Mesothelial cell of epicardium (in vitro differentiated cells): ENCODE data around the gene AGMO. TPM values are rescaled to one million over a fixed set of nuclear protein-coding genes. Genes with fewer than 3 reads are reported as not detected.

Experiments
- DNase-seq, 2 experiments: peaks; one replicate each; pipeline ENCODE4 v3.0.0; 2021; ENCODE audit warnings: low spot score in 2 of 2; ENCODE audit not compliant: unreplicated experiment in 2 of 2
- H3K27ac Mint-ChIP-seq: 2 replicates; pipeline ENCODE4 v1.8.0; 2021; ENCODE audit warnings: mixed read lengths
- H3K27me3 Mint-ChIP-seq: 2 replicates; pipeline ENCODE4 v1.8.0; 2021; ENCODE audit warnings: low read depth, mixed read lengths
- H3K36me3 Mint-ChIP-seq: 2 replicates; pipeline ENCODE4 v1.8.0; 2021; ENCODE audit warnings: mixed read lengths
- H3K4me1 Mint-ChIP-seq: 2 replicates; pipeline ENCODE4 v1.8.0; 2021; ENCODE audit warnings: mixed read lengths
- H3K4me3 Mint-ChIP-seq: 2 replicates; pipeline ENCODE4 v1.8.0; 2021; ENCODE audit warnings: mild to moderate bottlenecking, moderate library complexity, mixed read lengths
- H3K9me3 Mint-ChIP-seq: 2 replicates; pipeline ENCODE4 v1.8.0; 2021; ENCODE audit warnings: mixed read lengths
- total RNA-seq: library from RNA; stranded (reverse); gene quantifications from 3 replicates; pipeline ENCODE4 v1.2.1, GENCODE V29; 2021
- TF ChIP-seq, protein P1 (sequence below): fragments of 200-600 bp; sonication (generic); IDR thresholded peaks from one replicate; pipeline ENCODE4 v1.5.0; 2021; ENCODE audit warnings: antibody characterized with exemption; ENCODE audit not compliant: unreplicated experiment

Gene AGMO
- total RNA-seq, 1 donor from 2014 or later, result 1.0 TPM

DNA sequence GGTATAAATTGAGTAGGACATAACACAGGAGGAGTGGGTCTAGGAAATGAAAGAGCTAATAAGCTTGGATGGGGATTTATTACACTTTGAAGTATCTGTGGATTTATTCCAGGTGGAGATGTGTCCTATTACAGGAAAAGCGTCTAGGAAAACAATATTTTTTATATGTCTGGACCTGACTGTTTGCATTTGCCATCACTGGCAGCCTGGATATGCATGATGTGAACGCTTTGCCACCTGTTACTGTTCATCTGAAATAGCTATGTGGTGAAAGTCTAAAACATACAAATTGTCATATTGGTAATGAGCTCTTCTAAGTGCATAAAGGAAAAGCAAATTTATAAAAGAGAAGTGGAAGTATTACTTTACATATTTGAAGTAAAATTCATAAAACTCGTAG is 31.6 kb upstream of the AGMO start:
- TF ChIP-seq, protein P1, sequence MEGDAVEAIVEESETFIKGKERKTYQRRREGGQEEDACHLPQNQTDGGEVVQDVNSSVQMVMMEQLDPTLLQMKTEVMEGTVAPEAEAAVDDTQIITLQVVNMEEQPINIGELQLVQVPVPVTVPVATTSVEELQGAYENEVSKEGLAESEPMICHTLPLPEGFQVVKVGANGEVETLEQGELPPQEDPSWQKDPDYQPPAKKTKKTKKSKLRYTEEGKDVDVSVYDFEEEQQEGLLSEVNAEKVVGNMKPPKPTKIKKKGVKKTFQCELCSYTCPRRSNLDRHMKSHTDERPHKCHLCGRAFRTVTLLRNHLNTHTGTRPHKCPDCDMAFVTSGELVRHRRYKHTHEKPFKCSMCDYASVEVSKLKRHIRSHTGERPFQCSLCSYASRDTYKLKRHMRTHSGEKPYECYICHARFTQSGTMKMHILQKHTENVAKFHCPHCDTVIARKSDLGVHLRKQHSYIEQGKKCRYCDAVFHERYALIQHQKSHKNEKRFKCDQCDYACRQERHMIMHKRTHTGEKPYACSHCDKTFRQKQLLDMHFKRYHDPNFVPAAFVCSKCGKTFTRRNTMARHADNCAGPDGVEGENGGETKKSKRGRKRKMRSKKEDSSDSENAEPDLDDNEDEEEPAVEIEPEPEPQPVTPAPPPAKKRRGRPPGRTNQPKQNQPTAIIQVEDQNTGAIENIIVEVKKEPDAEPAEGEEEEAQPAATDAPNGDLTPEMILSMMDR, result no peak
- no peak for DNase-seq
- Mint-ChIP-seq H3K27ac (no peak overlapping the region), H3K9me3 (peaks cover 10% of the 10 kb centered on the region), H3K27me3 (no peaks in the 10 kb centered on the region), H3K4me1 (peaks cover 7% of the 10 kb centered on the region), H3K4me3 (no peak overlapping the region), H3K36me3 (no peaks in the 10 kb centered on the region)

DNA sequence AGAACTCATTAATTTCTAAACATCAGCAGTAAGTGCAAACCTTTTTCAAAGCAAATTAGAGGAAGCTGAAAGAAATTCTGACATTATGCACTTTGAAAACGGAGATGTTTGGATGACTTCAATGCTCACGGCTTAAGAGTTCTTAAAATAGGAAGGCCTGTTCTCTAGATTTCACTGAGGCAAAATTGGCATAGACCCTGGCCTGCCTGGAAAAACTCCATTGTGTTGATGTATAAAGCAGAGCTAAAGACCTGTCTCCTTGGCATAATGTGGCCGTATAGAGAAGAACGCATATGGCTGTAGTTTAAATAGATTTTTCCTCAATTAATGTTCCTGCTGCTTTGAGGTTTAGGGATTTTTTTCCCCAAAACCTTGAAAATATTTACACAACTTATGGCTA is 24.5 kb upstream of the AGMO start:
- H3K27me3 Mint-ChIP-seq, result no peaks in the 10 kb centered on the region
- H3K4me1 Mint-ChIP-seq, result no peaks in the 10 kb centered on the region
- H3K36me3 Mint-ChIP-seq, result peaks cover 2% of the 10 kb centered on the region
- H3K27ac Mint-ChIP-seq, result no peak overlapping the region
- no peak overlapping the region for H3K4me3 Mint-ChIP-seq
- peaks cover 31% of the 10 kb centered on the region for H3K9me3 Mint-ChIP-seq
- DNase-seq, result no peak
- TF ChIP-seq, protein P1, result no peak

DNA sequence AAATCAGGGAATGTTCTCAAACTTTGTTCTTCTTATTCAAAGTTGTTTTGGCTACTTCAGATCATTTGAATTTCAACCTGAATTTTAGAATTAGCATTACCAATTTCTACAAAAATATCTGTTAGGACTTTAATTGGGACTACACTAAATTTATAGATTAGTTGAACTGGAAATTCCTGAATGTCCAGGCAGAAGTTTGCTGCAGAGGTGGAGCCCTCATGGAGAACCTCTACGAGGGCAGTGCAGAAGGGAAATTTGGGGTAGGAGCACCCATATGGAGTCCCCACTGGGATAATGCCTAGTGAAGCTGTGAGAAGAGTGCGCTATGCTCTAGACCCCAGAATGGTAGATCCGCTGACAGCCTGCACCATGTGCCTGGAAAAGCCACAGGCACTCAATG is 22.8 kb upstream of the AGMO start:
- H3K4me1 Mint-ChIP-seq, result no peaks in the 10 kb centered on the region
- peaks cover 2% of the 10 kb centered on the region for H3K36me3 Mint-ChIP-seq
- H3K9me3 Mint-ChIP-seq, result peaks cover 27% of the 10 kb centered on the region
- H3K4me3 Mint-ChIP-seq, result no peak overlapping the region
- no peak for DNase-seq
- no peaks in the 10 kb centered on the region for H3K27me3 Mint-ChIP-seq
- H3K27ac Mint-ChIP-seq, result no peak overlapping the region
- TF ChIP-seq, protein P1, result no peak

DNA sequence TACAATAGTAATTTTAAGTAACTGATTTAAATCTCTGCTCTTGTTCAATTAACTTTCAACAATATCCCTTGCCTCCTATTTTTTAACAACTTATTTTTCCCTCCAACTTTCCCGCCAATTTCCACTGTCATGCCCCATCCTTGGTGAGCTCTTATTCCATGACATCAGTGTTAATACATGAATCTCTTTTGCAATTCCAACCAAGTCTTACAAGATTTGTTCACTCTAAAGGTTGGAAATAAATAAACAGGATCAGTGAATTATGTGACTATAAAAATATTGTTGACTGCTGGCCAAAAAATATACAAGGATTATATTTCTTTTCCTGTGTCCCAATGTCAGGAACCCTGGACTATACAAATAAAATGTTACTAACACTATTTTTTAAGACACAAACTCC is 21.0 kb upstream of the AGMO start:
- TF ChIP-seq, protein P1, result no peak
- Mint-ChIP-seq H3K4me3 (no peak overlapping the region), H3K9me3 (peaks cover 27% of the 10 kb centered on the region), H3K27me3 (no peaks in the 10 kb centered on the region), H3K36me3 (peaks cover 2% of the 10 kb centered on the region), H3K4me1 (no peaks in the 10 kb centered on the region), H3K27ac (no peak overlapping the region)
- no peak for DNase-seq

DNA sequence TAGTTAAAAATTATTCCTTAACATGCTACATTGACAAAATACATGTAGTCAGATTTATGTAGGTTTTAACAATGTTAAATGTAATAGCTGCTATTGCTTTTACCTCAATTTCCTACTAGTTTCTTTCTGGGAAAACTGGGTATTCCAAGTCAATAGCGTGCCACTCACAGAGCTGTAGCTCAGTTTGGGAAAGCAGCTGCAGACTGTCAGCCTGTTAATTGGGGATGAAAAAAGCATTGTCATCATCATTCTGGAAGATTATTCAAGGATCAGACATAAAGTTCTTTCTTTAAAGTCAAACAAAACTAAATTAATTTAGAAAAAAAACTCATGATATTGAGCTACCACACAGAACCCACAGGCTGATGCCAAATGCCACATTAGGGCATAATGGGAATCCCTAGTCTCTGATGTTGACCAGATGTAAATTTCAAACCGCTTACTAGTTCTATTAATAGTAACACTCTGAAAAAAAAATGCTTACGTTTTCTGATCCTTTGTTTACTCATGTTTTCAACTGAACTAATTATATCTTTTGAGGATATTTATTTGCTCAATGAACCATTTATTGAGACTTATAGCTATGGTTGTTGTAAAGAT is 19.6 kb upstream of the AGMO start:
- DNase-seq, result no peak
- TF ChIP-seq, protein P1, result no peak
- peaks cover 23% of the 10 kb centered on the region for H3K9me3 Mint-ChIP-seq

More for the DNA sequence above, 19.6 kb upstream of the AGMO start:
- Mint-ChIP-seq H3K4me1 (no peaks in the 10 kb centered on the region), H3K27me3 (no peaks in the 10 kb centered on the region), H3K4me3 (no peak overlapping the region), H3K36me3 (peaks cover 2% of the 10 kb centered on the region), H3K27ac (no peak overlapping the region)
